Stimulated activated CD4-positive, alpha-beta T cell treated with anti-CD3 and anti-CD28 coated beads, Interleukin-15, amount 100 ng/mL, for 24 hours (primary cell): Measurements from ENCODE around the gene TMEM116.
"Not testable (repeated sequence)": the region's sequence is repeated elsewhere in the genome, so short reads cannot be mapped to it uniquely, and the experiment has no call there.

ENCODE experiments used
- DNase-seq: peaks from one replicate; pipeline ENCODE4 v3.0.0-alpha.2; 2020

Gene TMEM116

GRCh38 chr12:111975161-111975931, 37.6 kb downstream of the TMEM116 start:
- DNase-seq = no peak

- no peak for DNase-seq
Measured at GRCh38 chr12:111971800-111972199, 41.2 kb downstream of the TMEM116 start.

DNA sequence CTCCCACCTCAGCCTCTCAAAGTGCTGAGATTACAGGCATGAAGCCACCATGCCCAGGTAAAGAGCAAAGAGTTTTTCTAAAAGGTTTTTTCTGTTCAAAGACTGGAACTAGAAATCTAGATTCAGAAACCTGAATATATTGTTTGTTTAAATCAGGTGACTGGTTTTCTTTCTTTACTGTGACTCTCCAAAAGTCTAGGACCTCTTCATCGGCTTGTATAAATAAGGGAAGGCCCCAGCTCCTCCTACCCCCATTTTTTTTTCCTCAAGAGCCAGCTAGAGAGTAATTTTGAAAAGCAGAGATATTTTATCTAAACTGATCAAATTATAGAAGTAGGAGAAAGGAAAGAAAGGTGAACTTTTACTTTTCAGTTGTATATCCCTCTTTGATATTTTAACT, 48.0 kb downstream of the TMEM116 start:
- no peak for DNase-seq

DNA sequence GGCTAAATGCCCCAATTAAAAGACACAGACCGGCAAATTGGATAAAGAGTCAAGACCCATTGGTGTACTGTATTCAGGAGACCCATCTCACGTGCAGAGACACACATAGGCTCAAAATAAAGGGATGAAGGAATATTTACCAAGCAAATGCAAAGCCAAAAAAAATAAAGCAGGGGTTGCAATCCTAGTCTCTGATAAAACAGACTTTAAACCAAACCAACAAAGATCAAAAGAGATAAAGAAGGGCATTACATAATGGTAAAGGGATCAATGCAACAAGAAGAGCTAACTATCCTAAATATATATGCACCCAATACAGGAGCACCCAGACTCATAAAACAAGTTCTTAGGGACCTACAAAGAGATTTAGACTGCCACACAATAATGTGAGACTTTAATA, 53.4 kb downstream of the TMEM116 start:
- DNase-seq = not testable (repeated sequence)

DNA sequence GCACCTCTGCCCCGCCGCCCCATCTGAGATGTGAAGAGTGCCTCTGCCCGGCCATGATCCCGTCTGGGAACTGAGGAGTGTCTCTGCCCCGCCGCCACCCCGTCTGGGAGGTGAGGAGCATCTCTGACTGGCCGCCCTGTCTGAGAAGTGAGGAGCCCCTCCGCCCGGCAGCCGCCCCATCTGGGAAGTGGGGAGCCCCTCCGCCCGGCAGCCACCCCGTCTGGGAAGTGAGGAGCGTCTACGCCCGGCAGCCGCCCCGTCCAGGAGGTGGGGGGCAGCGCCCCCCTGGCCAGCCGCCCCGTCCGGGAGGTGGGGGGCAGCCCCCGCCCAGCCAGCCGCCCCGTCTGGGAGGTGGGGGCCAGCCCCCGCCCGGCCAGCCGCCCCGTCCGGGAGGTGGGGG, 55.7 kb downstream of the TMEM116 start:
- DNase-seq = not testable (repeated sequence)

- DNase-seq = no peak
Measured at GRCh38 chr12:111954969-111955368, 58.0 kb downstream of the TMEM116 start.

- DNase-seq = no peak
Measured at GRCh38 chr12:111953455-111953854, 59.5 kb downstream of the TMEM116 start.

- not testable (repeated sequence) for DNase-seq
Measured at GRCh38 chr12:111952084-111952787, 60.7 kb downstream of the TMEM116 start.

- not testable (repeated sequence) for DNase-seq
Measured at GRCh38 chr12:111950961-111951676, 61.8 kb downstream of the TMEM116 start.

- no peak for DNase-seq
Measured at GRCh38 chr12:111943929-111944328, 69.0 kb downstream of the TMEM116 start.

- no peak for DNase-seq
Measured at GRCh38 chr12:111942557-111942956, 70.4 kb downstream of the TMEM116 start.

GRCh38 chr12:111937429-111937828, 75.5 kb downstream of the TMEM116 start:
- DNase-seq = no peak

GRCh38 chr12:111936869-111937268, 76.1 kb downstream of the TMEM116 start:
- no peak for DNase-seq

GRCh38 chr12:111932241-111932640, 80.7 kb downstream of the TMEM116 start:
- no peak for DNase-seq

GRCh38 chr12:111927346-111927745, 85.6 kb downstream of the TMEM116 start:
- no peak for DNase-seq

DNA sequence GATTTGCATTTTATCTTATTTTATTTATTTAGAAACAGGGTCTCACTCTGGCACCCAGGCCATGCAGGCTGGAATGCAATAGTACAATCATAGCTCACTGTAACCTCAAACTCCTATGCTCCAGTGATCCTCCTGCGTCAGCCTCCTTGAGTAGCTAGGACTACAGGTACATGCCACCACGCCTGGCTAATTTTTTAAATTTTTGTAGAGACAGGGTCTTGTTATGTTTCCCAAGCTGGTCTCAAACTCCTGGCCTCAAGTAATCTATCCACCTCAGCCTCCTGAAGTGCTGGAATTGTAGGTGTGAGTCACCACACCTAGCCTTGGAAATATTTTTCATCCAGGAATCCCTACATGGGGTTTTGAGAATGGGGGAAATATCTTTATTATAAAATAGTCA, 86.3 kb downstream of the TMEM116 start:
- no peak for DNase-seq

DNA sequence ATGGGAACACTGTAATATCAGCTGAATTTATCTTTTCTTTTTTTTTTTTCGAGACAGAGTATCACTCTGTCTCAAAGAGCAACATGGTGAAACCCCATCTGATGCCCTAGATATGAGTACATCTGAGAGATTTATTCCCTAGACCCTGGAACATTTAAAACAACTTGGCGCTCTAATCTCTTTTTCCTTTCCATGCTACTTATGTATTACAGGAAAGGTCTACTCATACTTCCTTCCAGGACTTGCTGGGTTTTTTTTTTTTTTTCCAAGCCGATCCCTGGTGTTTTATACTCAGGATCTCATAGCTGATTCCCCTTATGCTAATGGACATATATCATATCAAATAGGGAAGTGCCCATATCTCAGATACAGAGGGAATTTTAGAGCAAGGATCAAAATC, 87.8 kb downstream of the TMEM116 start:
- no peak for DNase-seq

DNA sequence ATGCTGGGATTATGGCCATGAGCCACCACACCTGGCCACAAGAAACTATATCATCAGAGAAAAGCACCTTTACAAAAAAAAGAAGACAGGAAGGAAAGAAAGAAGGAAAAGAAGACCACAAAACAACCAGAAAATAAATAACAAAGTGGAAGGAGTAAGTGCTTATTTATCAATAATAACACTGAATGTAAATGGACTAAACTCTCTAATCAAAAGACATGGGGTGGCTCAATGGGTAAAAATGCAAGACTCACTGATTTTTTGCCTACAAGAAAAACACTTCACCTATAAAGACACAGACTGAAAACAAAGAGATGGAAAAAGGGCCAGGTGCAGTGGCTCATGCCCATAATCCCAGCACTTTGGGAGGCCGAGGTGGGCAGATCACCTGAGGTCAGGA, 105.2 kb downstream of the TMEM116 start:
- no peak for DNase-seq

DNA sequence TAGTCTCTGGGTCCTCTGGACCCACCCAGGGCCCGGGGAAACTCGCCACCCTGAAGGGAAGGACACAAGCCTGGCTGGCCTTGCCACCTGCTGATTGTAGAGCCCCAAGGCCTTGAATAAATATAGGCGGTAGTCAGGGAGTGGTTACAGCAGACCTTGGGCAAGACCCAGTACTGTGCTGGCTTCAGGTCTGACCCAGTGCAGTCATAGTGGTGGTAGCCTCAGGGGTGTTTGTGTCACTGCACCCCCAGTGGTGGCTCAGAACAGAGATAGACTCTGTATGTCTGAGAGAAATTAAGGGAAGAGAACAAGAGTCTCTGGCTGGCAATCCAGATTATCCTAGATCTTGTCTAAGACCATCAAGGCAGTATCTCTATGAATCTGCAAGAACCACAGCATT, 107.5 kb downstream of the TMEM116 start:
- DNase-seq = no peak

DNA sequence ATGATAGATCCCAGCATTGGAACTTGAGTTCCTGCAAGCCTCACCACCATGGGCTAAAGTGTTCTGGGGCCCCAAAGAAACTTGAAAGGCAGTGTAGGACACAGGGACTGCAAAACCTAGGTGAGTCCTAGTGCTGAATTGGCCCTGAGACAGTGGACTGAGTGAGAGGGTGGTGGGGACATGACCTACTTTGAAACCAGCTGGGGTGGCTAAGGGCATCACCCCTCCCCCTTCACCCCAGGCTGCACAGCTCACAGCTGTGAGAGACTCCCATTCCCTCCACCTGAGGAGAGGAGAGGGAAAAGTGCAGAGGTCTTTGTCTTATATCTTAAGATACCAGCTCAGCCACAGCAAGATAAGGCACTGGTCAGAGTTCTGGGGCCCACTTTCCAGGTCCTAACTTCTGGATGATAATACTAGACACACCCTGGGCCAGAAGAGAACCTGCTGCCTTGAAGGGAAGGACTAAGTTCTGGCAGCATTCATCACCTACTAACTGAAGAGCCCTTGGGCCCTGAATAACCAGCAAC, 108.5 kb downstream of the TMEM116 start:
- no peak for DNase-seq

GRCh38 chr12:111901182-111901581, 111.8 kb downstream of the TMEM116 start:
- no peak for DNase-seq

DNA sequence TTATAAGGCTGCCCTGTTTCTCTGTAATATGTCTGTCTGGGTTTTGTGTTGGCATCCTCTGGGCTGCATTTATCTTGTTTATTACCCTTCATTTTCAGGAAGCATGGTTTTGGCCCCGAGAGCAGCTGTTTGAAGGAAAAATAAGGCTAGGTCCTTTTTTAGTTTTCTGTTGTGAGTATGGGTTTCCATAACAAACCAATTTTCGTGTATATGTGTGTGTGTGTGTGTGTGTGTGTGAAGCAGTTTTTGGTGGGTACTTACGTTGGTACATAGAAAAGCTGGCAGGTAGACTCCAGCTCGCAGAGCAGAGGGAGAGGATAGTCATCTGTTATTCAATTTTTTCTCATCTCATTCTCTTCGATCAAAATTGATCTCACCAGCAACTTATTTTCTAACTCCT, 118.4 kb downstream of the TMEM116 start:
- DNase-seq = no peak

DNA sequence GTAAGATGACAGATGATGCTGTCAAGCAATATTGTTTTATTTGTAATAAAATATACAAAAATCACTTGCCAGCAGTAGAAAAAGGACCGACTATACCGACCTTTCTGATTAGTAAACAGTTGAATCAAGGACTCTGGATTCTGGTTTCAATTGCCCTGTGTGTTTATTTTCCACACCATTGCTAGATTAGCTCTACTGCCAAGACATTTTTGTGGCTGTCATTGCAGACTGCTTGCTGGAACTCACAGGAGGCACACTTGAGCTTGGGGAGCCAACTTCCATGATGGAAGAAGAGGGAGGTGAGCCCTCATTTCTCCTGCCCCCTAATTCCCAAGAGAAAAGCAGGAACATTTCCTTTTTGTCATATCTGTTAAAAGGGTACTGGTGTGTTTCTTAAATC, 119.7 kb downstream of the TMEM116 start:
- no peak for DNase-seq
